Brain microvascular endothelial cell (primary cell): ENCODE results near the gene IDH3B.

Source experiments
- DNase-seq: peaks from one replicate; pipeline ENCODE4 v3.0.0-alpha.2; 2020
- H3K27ac ChIP-seq: fragments of 250-450 bp; sonication (Bioruptor Pico); 2 replicates; pipeline ENCODE4 v1.5.1; 2020; ENCODE audit warnings: mild to moderate bottlenecking, moderate library complexity
- H3K27me3 ChIP-seq: fragments of 250-450 bp; sonication (Bioruptor Pico); replicated peaks from 2 replicates; pipeline ENCODE4 v1.5.1; 2020; ENCODE audit warnings: mild to moderate bottlenecking
- H3K36me3 ChIP-seq: fragments of 250-450 bp; sonication (Bioruptor Pico); replicated peaks from 2 replicates; pipeline ENCODE4 v1.5.1; 2020; ENCODE audit warnings: mild to moderate bottlenecking
- H3K4me3 ChIP-seq: 2 replicates; pipeline ENCODE4 v1.5.1; 2011; ENCODE audit warnings: low read depth, mild to moderate bottlenecking, control low read depth, low read length, moderate library complexity
- in situ Hi-C: cut with HindIII; loops from 2 replicates; pipeline ENCODE4 v1.10.0; 2017; ENCODE audit warnings: low sequenced_read_pairs, low pct_ligation_motif_present
- TF ChIP-seq, protein P1 (sequence below): IDR thresholded peaks from 2 replicates; pipeline ENCODE4 v1.5.1; 2011; ENCODE audit warnings: low read depth, mild to moderate bottlenecking, moderate library complexity, low read length, control low read depth, inconsistent platforms; ENCODE audit errors: missing control alignments

Gene IDH3B

DNA sequence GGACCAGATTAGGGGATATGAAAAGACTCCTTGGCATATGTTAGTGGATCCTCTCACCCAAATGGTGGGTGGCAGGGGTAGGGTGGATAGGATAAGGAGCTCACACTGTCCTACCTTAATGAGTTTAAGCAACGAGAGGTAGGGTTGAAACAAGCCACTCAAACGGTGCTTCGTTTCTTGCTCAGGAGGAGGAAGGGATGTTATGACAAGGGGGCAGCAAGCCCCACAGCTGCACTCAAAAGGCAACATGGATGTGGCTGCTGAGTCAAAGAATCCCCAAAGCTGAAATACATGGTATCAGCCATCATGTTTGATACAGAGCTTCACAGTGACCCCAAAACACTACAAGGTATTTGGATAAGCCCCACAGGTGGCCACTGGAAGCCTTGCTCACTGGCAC, 8.4 kb upstream of the IDH3B start:
- in situ Hi-C loops: no loop called here
- Histone ChIP-seq H3K4me3 (no peak overlapping the region), H3K36me3 (no peaks in the 10 kb centered on the region), H3K27me3 (no peaks in the 10 kb centered on the region), H3K27ac (no peak overlapping the region)
- TF ChIP-seq, protein P1, sequence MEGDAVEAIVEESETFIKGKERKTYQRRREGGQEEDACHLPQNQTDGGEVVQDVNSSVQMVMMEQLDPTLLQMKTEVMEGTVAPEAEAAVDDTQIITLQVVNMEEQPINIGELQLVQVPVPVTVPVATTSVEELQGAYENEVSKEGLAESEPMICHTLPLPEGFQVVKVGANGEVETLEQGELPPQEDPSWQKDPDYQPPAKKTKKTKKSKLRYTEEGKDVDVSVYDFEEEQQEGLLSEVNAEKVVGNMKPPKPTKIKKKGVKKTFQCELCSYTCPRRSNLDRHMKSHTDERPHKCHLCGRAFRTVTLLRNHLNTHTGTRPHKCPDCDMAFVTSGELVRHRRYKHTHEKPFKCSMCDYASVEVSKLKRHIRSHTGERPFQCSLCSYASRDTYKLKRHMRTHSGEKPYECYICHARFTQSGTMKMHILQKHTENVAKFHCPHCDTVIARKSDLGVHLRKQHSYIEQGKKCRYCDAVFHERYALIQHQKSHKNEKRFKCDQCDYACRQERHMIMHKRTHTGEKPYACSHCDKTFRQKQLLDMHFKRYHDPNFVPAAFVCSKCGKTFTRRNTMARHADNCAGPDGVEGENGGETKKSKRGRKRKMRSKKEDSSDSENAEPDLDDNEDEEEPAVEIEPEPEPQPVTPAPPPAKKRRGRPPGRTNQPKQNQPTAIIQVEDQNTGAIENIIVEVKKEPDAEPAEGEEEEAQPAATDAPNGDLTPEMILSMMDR: no peak
- no peak for DNase-seq

DNA sequence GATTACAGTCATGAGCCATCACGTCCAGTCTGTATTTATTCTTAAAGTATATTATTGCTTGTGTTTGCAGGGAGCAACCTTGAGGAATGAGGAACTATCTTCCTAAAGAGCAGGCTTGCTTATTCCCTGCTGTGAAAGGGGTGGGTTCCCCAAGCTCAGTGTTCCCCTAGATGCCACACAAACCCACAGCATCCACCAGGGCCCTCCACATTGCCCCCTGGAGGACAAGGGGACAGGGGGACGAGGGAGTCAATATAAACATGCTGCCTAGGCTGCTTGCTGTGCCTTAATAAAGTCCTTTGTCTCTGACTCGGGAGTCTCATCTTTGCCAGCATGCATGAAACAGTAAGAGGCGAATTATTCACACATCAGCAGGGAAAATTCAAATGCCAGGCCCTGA, 8.0 kb upstream of the IDH3B start:
- TF ChIP-seq, protein P1: peak; percentile 38
- in situ Hi-C loops: no loop called here
- no peaks in the 10 kb centered on the region for H3K27me3 ChIP-seq
- H3K4me3 ChIP-seq: no peak overlapping the region
- no peaks in the 10 kb centered on the region for H3K36me3 ChIP-seq
- H3K27ac ChIP-seq: no peak overlapping the region
- no peak for DNase-seq

DNA sequence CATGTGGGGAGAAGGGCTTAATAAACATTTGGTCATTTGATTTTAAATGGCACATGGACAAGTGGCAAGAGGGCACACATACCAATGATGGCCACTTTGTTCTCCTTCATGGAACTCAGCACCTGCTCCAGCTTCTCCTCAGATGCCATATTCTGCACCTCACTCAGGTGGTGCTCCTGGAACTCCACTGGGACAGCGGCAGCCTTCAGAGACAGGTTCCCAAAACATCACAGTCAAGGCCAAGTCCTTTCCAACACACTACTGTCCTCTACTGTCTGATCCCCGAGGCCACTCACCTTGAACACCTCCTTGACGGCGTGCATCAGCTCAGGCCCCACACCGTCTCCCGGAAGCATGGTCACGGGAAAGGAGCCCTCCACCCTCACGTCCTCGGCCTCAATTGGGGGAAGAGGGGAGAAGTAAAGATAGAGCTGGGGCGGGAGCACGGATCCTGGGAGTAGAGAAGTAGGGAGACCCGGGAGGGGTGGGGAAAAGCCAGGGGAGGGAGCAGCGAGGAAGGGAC, 591 bp downstream of the IDH3B start:
- peak overlapping the region; percentile 96 for H3K27ac ChIP-seq
- in situ Hi-C loops: no loop called here

DNA sequence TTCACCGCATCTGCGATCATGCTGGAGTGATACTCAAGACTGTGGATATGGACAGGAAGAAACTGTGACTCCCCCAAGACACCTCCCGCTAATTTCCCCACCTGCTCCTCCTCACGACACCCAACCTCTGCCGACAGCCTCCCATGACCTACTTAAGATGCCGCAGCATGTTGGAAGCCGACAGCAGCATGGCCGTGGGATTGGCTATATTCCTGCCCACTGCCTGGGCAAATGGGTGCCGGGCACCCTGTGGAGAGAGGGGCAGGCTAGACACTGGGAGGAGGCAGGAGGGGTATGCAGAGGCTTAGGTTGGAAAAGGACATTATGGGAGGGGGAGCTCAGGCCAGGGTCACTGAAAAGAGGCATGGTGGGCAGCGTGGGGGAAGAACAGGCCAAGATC, 4.5 kb downstream of the IDH3B start:
- in situ Hi-C loops: no loop called here
- no peak for DNase-seq
- H3K27me3 ChIP-seq: no peaks in the 10 kb centered on the region
- no peak overlapping the region for H3K27ac ChIP-seq
- TF ChIP-seq, protein P1: no peak
- H3K4me3 ChIP-seq: no peak overlapping the region
- peaks cover 64% of the 10 kb centered on the region for H3K36me3 ChIP-seq

More for the DNA sequence above, 591 bp downstream of the IDH3B start:
- Histone ChIP-seq H3K27me3 (no peaks in the 10 kb centered on the region), H3K36me3 (peaks cover 27% of the 10 kb centered on the region), H3K4me3 (peak overlapping the region; percentile 99)
- TF ChIP-seq, protein P1: no peak
- DNase-seq: no peak

DNA sequence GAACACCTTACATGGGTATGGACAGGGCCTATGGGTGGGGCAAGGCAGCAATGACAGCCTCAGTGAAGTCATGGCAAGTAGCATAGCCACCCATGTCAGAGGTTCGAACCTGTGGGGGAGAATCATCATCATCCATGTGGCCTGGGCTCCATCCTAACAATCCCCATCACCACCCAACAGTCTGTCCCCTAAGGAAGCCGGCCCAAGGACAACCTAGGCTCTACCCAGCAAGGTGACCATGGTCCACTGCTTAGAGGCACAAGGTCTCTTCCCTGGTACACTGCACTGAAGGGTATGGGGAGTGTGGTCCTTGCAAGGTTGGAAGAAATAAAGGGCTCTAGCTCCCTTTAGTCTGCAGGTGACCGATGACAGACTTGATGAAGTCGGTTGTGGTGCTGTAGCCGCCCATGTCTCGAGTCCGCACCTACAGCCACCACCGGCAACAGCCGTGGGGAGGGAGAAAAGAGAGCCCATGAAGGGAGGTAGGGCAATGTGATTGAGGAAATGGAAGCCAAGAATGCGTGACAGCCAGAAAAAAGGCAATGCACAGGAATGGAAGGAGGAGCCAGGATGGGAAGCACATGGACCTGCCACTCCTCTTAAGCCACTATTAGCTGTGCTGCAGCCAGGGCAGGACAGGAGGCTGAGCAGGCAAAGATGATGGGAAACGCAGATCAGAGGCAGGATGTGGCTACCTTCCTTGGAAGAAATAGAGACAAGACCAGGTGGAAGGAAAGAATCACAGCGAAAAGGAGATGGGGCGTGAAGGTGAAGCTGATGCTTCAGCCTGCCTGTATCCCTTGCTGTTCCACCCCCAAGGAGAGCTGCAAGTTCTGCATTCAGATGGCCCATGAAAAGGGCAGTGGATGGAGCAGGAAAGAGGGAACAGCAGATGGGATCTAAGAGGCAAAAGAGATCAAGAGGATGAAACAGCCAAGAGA, 5.3 kb downstream of the IDH3B start:
- no peaks in the 10 kb centered on the region for H3K27me3 ChIP-seq
- TF ChIP-seq, protein P1: no peak
- H3K27ac ChIP-seq: no peak overlapping the region
- in situ Hi-C loops: no loop called here
- DNase-seq: no peak
- H3K36me3 ChIP-seq: peaks cover 72% of the 10 kb centered on the region
- H3K4me3 ChIP-seq: no peak overlapping the region
